NCI-H748 (cell line): ENCODE data around the gene FRG2.
"Not testable (repeated sequence)": the region's sequence is repeated elsewhere in the genome, so short reads cannot be mapped to it uniquely, and the experiment has no call there.

Experiments used
- DNase-seq: peaks from one replicate; lab custom pipeline; 2025; ENCODE audit not compliant: unreplicated experiment; lab: John Stamatoyannopoulos, UW

FRG2 gene

GRCh38 chr4:190027156-190027555 lies at the start of gene FRG2:
Gene FRG2, minus strand, starts transcription at chr4:190027256. Its CDS starts 52 bp downstream, at chr4:190027204.
- DNase-seq: not testable (repeated sequence)

GRCh38 chr4:190068351-190068750 lies 41.3 kb upstream of the FRG2 start:
- not testable (repeated sequence) for DNase-seq

- not testable (repeated sequence) for DNase-seq
Measured at GRCh38 chr4:190064805-190065204, 37.7 kb upstream of the FRG2 start.

GRCh38 chr4:190064342-190064741 lies 37.3 kb upstream of the FRG2 start, which contains the start of gene DBET:
Gene DBET, plus strand, starts transcription at chr4:190064502.
- DNase-seq: not testable (repeated sequence)

GRCh38 chr4:190058997-190059396 lies 31.9 kb upstream of the FRG2 start:
- DNase-seq: not testable (repeated sequence)

- not testable (repeated sequence) for DNase-seq
Measured at GRCh38 chr4:190049378-190050239, 22.6 kb upstream of the FRG2 start.

- not testable (repeated sequence) for DNase-seq
Measured at GRCh38 chr4:190047627-190048026, 20.6 kb upstream of the FRG2 start.

- not testable (repeated sequence) for DNase-seq
Measured at GRCh38 chr4:190040873-190041272, 13.8 kb upstream of the FRG2 start.

GRCh38 chr4:190037704-190038388 lies 10.8 kb upstream of the FRG2 start:
- DNase-seq: not testable (repeated sequence)

GRCh38 chr4:190031264-190031663 lies 4.2 kb upstream of the FRG2 start:
- DNase-seq: not testable (repeated sequence)

- DNase-seq: not testable (repeated sequence)
Measured at GRCh38 chr4:190022614-190023281, 4.3 kb downstream of the FRG2 start.

GRCh38 chr4:190021973-190022372 lies 5.1 kb downstream of the FRG2 start:
- DNase-seq: not testable (repeated sequence)

- DNase-seq: no peak
Measured at GRCh38 chr4:190020790-190021717, 6.0 kb downstream of the FRG2 start.

- not testable (repeated sequence) for DNase-seq
Measured at GRCh38 chr4:190019859-190020463, 7.1 kb downstream of the FRG2 start.

GRCh38 chr4:190019023-190019858 lies 7.8 kb downstream of the FRG2 start:
- no peak for DNase-seq

GRCh38 chr4:190018201-190018920 lies 8.7 kb downstream of the FRG2 start:
- DNase-seq: no peak

GRCh38 chr4:190017357-190018200 lies 9.5 kb downstream of the FRG2 start:
- no peak for DNase-seq
